HepG2 (cell line): ENCODE results near the gene ZFP64. TPM values are rescaled to one million over a fixed set of nuclear protein-coding genes. Genes with fewer than 3 reads are reported as not detected.

Source experiments
- ERF ChIP-seq: IDR thresholded peaks from 2 replicates; pipeline ENCODE4 v1.6.1; 2018; ENCODE audit warnings: missing biosample characterization, missing genetic modification reagents
- HDAC6 ChIP-seq: fragments of 200-600 bp; sonication (generic); IDR thresholded peaks from 2 replicates; pipeline ENCODE4 v1.7.0; 2017; ENCODE audit warnings: mild to moderate bottlenecking, antibody characterized with exemption, low read length, low read depth
- JUN ChIP-seq: sonication (generic); formaldehyde crosslinking; IDR thresholded peaks from 2 replicates; pipeline ENCODE4 v1.4.0; 2020; ENCODE audit warnings: mild to moderate bottlenecking, missing genetic modification reagents
- MYC ChIP-seq: sonication (generic); formaldehyde crosslinking; IDR thresholded peaks from 2 replicates; pipeline ENCODE4 v1.9.0; 2021; ENCODE audit warnings: missing genetic modification reagents, borderline replicate concordance
- POLR2AphosphoS2 ChIP-seq: IDR thresholded peaks from 2 replicates; pipeline ENCODE4 v1.6.1; 2011; ENCODE audit warnings: low read depth, low read length, improper control_type of control experiment
- SP1 ChIP-seq, 2 experiments: fragments of 450-650 bp in 1 of 2; sonication (generic) in 1 of 2; formaldehyde crosslinking in 1 of 2; IDR thresholded peaks; 2 replicates each; pipeline versions ENCODE4 v1.4.0 to v1.6.1; 2016 to 2020; ENCODE audit warnings: missing genetic modification reagents in 1 of 2
- TMF1 ChIP-seq: sonication (generic); formaldehyde crosslinking; IDR thresholded peaks from 2 replicates; pipeline ENCODE4 v1.8.1; 2022; ENCODE audit warnings: low read depth, missing genetic modification reagents
- TRIM24 ChIP-seq: sonication (generic); formaldehyde crosslinking; IDR thresholded peaks from 2 replicates; pipeline ENCODE4 v1.8.0; 2022; ENCODE audit warnings: mild to moderate bottlenecking, missing genetic modification reagents
- ZNF18 ChIP-seq: sonication (generic); formaldehyde crosslinking; IDR thresholded peaks from 2 replicates; pipeline ENCODE4 v1.8.0; 2022; ENCODE audit warnings: mild to moderate bottlenecking, missing genetic modification reagents; ENCODE audit not compliant: insufficient replicate concordance
- ZNF296 ChIP-seq: sonication (generic); formaldehyde crosslinking; conservative IDR thresholded peaks from 2 replicates; pipeline ENCODE4 v1.5.0; 2020; ENCODE audit warnings: mild to moderate bottlenecking, missing genetic modification reagents
- ZNF407 ChIP-seq: sonication (generic); formaldehyde crosslinking; IDR thresholded peaks from one replicate; pipeline ENCODE4 v1.5.1; 2020; ENCODE audit warnings: mild to moderate bottlenecking, missing genetic modification reagents; ENCODE audit errors: not compliant biosample characterization
- ZNF547 ChIP-seq: sonication (generic); formaldehyde crosslinking; IDR thresholded peaks from 2 replicates; pipeline ENCODE4 v1.5.1; 2020; ENCODE audit warnings: mild to moderate bottlenecking, missing genetic modification reagents
- polyA plus RNA-seq, 8 experiments: library from polyadenylated mRNA; depleted of rRNA in 3 of 8; stranded (reverse) in 7 of 8; unstranded in 1 of 8; fragments of >200 nt; fragmentation: Illumina TruSeq in 4 of 8; extraction: Trizol in 4 of 8; gene quantifications; 2 replicates each; pipeline versions ENCODE4 v1.2.1 to v1.2.3, GENCODE V29; 2011 to 2016; ENCODE audit warnings: low read depth in 4 of 8, missing spikeins in 1 of 8, mixed read lengths in 1 of 8; ENCODE audit not compliant: insufficient read depth in 1 of 8
- total RNA-seq, 5 experiments: library from RNA; depleted of rRNA; stranded (reverse); fragments of >200 nt; fragmentation: Illumina TruSeq; extraction: Trizol; gene quantifications; 2 replicates each; pipeline ENCODE4 v1.2.3, GENCODE V29; 2016; ENCODE audit warnings: low read depth in 1 of 5
- TF ChIP-seq, protein P1 (sequence below): sonication (generic); formaldehyde crosslinking; IDR thresholded peaks from 2 replicates; pipeline ENCODE4 v1.8.1; 2022; ENCODE audit warnings: low read depth, mild to moderate bottlenecking, missing genetic modification reagents
- TF ChIP-seq, protein P2 (sequence below): IDR thresholded peaks from 2 replicates; pipeline ENCODE4 v1.6.1; 2016; ENCODE audit warnings: missing compliant biosample characterization, missing genetic modification reagents, borderline replicate concordance

ZFP64 gene
- total and polyA plus RNA-seq, 2 of the 13 experiments (the other 11 are each of a cell fraction or from before 2014, with no cell fraction given): 12.0 to 24.3 TPM

GRCh38 chr20:52191132-52191915 lies at the start of gene ZFP64 (continued):
- TF ChIP-seq, protein P1, sequence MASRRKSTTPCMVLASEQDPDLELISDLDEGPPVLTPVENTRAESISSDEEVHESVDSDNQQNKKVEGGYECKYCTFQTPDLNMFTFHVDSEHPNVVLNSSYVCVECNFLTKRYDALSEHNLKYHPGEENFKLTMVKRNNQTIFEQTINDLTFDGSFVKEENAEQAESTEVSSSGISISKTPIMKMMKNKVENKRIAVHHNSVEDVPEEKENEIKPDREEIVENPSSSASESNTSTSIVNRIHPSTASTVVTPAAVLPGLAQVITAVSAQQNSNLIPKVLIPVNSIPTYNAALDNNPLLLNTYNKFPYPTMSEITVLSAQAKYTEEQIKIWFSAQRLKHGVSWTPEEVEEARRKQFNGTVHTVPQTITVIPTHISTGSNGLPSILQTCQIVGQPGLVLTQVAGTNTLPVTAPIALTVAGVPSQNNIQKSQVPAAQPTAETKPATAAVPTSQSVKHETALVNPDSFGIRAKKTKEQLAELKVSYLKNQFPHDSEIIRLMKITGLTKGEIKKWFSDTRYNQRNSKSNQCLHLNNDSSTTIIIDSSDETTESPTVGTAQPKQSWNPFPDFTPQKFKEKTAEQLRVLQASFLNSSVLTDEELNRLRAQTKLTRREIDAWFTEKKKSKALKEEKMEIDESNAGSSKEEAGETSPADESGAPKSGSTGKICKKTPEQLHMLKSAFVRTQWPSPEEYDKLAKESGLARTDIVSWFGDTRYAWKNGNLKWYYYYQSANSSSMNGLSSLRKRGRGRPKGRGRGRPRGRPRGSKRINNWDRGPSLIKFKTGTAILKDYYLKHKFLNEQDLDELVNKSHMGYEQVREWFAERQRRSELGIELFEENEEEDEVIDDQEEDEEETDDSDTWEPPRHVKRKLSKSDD (CRISPR knock-in tag): peak; percentile 61; the same call in 1 of the 2 replicates
- TF ChIP-seq MYC (CRISPR knock-in tag): peak; percentile 76
- TF ChIP-seq, protein P2, sequence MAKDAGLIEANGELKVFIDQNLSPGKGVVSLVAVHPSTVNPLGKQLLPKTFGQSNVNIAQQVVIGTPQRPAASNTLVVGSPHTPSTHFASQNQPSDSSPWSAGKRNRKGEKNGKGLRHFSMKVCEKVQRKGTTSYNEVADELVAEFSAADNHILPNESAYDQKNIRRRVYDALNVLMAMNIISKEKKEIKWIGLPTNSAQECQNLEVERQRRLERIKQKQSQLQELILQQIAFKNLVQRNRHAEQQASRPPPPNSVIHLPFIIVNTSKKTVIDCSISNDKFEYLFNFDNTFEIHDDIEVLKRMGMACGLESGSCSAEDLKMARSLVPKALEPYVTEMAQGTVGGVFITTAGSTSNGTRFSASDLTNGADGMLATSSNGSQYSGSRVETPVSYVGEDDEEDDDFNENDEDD (CRISPR knock-in tag): peak; percentile 60; the same call in 1 of the 2 replicates
- peak; percentile 11; the same call in 1 of the 2 replicates for TF ChIP-seq JUN
- no peak for TF ChIP-seq SP1 (IDR thresholded peaks at IDR 0.05)
- no peak; the same call in 1 of the 2 replicates for TF ChIP-seq SP1 (CRISPR knock-in tag; IDR thresholded peaks at IDR 0.05)
- peak; percentile 98 for TF ChIP-seq TMF1 (CRISPR knock-in tag)
- TF ChIP-seq TRIM24 (CRISPR knock-in tag): no peak
- TF ChIP-seq HDAC6: no peak
- TF ChIP-seq POLR2AphosphoS2: no peak
- TF ChIP-seq ZNF18 (CRISPR knock-in tag): no peak
- peak; percentile 47 for TF ChIP-seq ERF (CRISPR knock-in tag)
- peak; percentile 88 for TF ChIP-seq ZNF296
- TF ChIP-seq ZNF407 (CRISPR knock-in tag): peak; percentile 78
- TF ChIP-seq ZNF547 (CRISPR knock-in tag): peak; percentile 53; the same call in 1 of the 2 replicates
